Fibroblast of the aortic adventitia (primary cell): ENCODE data around the gene NCLN. TPM values are rescaled to one million over a fixed set of nuclear protein-coding genes. Genes with fewer than 3 reads are reported as not detected.
A peak's percentile ranks its signal among the peaks of the same experiment; 100 is the strongest.
"Not testable (repeated sequence)": the region's sequence is repeated elsewhere in the genome, so short reads cannot be mapped to it uniquely, and the experiment has no call there.

Source experiments
- DNase-seq: peaks from one replicate; pipeline ENCODE4 v3.0.0-alpha.2; 2010; ENCODE audit warnings: low read depth
- H3K4me3 ChIP-seq: 2 replicates; pipeline ENCODE4 v1.5.1; 2011; ENCODE audit warnings: low read depth, mild to moderate bottlenecking, control low read depth, low read length, moderate library complexity
- CTCF ChIP-seq: IDR thresholded peaks from 2 replicates; pipeline ENCODE4 v1.5.1; 2011; ENCODE audit warnings: mild to moderate bottlenecking, low read length, control low read depth, inconsistent platforms; ENCODE audit not compliant: insufficient read depth
- total RNA-seq: library from RNA; depleted of rRNA; stranded (reverse); fragments of >200 nt; gene quantifications from 2 replicates; pipeline ENCODE4 v1.2.3, GENCODE V29; 2012; ENCODE audit warnings: low replicate concordance

Gene NCLN
- total RNA-seq, 1 donor = 38.3 TPM

GRCh38 chr19:3229888-3230496, 44.3 kb downstream of the NCLN start:
- H3K4me3 ChIP-seq = no peak overlapping the region
- TF ChIP-seq CTCF = no peak
- no peak for DNase-seq

DNA sequence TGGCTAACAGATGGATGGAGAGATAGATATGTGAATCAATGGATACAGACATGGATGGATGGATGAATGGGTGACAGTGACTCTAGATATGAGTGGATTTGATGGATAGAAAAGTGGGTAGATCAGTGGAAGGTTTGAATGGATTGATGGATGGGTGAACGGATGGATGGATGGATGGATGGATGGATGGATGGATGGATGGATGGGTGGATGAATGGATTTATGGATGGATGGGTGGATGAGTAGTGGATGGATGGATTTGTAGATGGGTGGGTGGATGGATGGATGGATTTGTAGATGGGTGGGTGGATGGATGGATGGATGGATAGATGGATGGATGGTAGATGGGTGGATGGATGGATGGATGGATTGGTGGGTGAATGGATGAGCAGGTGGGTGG, 45.6 kb downstream of the NCLN start:
- no peak for DNase-seq
- H3K4me3 ChIP-seq = no peak overlapping the region
- no peak for TF ChIP-seq CTCF

DNA sequence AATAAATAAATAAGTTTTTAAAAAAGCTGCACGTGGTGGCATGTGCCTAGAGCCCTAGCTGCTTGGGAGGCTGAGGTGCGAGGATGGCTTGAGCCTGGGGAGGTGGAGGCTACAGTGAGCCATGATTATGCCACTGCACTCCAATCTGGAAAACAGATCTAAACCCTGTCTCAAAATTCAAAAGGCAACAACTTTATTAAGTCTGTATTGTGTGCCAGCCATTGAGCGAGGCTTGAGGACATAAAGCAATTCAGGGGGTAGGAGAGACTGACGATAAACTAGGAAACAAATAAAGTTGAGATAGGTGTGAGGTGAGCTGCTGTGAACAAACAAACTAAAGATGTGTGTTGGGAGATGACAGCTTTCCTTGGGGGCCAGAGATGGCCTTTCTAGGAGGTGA, 47.4 kb downstream of the NCLN start:
- DNase-seq = no peak
- TF ChIP-seq CTCF = no peak
- no peak overlapping the region for H3K4me3 ChIP-seq

GRCh38 chr19:3233831-3234230, 48.1 kb downstream of the NCLN start:
- TF ChIP-seq CTCF = no peak
- DNase-seq = no peak
- no peak overlapping the region for H3K4me3 ChIP-seq

DNA sequence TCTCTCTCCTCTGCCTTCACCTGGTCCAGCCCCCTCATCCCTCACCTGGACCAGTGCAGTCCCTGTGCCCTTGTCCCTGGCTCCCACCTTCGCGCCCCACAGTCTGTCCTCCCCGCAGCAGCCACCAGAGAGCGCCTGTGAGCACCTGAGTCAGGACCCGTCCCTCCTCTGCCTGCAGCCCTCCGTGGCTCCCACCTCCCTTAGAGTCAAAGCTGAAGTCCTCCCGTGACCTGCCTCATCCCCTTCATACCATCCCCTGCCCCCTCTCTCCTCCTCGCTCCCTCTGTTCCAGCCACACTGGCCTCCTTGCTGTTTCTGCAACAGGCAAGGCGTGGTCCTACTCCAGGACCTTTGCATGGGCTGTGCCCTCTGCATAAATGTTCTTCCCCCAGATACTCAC, 49.1 kb downstream of the NCLN start:
- DNase-seq = no peak
- no peak overlapping the region for H3K4me3 ChIP-seq
- peak; percentile 24 for TF ChIP-seq CTCF

GRCh38 chr19:3235604-3236003, 49.9 kb downstream of the NCLN start:
- not testable (repeated sequence) for H3K4me3 ChIP-seq, DNase-seq

DNA sequence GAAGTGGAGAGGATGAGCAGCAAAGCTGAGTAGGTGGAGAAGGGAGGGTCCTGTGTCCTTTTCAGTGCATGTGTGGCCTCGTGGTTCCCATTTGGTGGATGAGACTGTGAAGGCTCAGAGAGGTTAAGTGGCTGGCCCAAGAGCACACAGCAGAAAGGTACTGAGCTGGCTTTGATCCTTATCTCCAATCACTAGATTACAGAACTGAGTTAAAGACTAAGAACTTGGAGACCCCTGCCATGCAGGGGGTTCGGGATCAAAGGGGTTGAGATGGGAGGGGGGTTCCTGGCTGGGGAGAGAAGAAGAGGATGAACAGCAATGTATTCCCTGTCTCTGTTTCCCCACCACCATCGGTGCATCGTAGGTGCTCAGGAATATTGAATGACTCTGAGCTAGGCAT, 50.5 kb downstream of the NCLN start:
- DNase-seq = no peak
- TF ChIP-seq CTCF = no peak
- no peak overlapping the region for H3K4me3 ChIP-seq
